ENCODE data around the gene NDUFS8.
"Not testable (repeated sequence)": the region's sequence is repeated elsewhere in the genome, so short reads cannot be mapped to it uniquely, and the experiment has no call there.

NDUFS8 gene

GRCh38 chr11:68030318-68031143 is at the start of gene NDUFS8:
Gene NDUFS8 (plus strand): TSS chr11:68030681. CDS start chr11:68032152, 1,471 bp downstream.
- peak within 1 kb of the TSS; percentile 97 for H3K4me3 ChIP-seq (ENCODE audit: low read depth, low read length)
- peak; percentile 99 for DNase-seq (ENCODE audit: low read depth)
- TF ChIP-seq, protein P1, sequence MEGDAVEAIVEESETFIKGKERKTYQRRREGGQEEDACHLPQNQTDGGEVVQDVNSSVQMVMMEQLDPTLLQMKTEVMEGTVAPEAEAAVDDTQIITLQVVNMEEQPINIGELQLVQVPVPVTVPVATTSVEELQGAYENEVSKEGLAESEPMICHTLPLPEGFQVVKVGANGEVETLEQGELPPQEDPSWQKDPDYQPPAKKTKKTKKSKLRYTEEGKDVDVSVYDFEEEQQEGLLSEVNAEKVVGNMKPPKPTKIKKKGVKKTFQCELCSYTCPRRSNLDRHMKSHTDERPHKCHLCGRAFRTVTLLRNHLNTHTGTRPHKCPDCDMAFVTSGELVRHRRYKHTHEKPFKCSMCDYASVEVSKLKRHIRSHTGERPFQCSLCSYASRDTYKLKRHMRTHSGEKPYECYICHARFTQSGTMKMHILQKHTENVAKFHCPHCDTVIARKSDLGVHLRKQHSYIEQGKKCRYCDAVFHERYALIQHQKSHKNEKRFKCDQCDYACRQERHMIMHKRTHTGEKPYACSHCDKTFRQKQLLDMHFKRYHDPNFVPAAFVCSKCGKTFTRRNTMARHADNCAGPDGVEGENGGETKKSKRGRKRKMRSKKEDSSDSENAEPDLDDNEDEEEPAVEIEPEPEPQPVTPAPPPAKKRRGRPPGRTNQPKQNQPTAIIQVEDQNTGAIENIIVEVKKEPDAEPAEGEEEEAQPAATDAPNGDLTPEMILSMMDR (conservative IDR thresholded peaks at IDR 0.05; ENCODE audit: low read depth, low read length) = no peak

- not testable (repeated sequence) for H3K4me3 ChIP-seq (ENCODE audit: low read depth, low read length); DNase-seq (ENCODE audit: low read depth)
Observed at GRCh38 chr11:67981226-67981625, 49.3 kb upstream of the NDUFS8 start.

- H3K4me3 ChIP-seq (ENCODE audit: low read depth, low read length); DNase-seq (ENCODE audit: low read depth): not testable (repeated sequence)
Observed at GRCh38 chr11:67982255-67982857, 48.1 kb upstream of the NDUFS8 start.

GRCh38 chr11:67983951-67984350 is 46.5 kb upstream of the NDUFS8 start:
- TF ChIP-seq, protein P1 (conservative IDR thresholded peaks at IDR 0.05; ENCODE audit: low read depth, low read length) = no peak
- DNase-seq (ENCODE audit: low read depth) = no peak
- H3K4me3 ChIP-seq (ENCODE audit: low read depth, low read length) = no peak overlapping the region

DNA sequence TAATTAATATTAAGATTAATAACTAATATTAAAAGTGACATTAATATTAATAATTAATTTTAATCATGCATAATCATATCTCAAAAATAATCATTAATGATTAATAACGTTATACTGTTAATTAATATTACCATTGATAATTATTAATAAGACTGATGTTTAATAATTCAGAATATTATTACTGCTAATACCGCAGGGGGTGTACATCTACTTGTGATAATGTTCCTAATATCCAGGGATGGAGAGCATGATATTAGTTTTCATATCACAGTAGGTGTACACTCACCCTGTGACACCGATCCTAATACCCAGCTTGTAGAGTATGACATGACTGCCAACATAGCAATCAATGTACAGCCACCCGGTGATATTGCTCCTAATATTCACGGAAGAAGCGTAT is 45.2 kb upstream of the NDUFS8 start:
- DNase-seq (ENCODE audit: low read depth); H3K4me3 ChIP-seq (ENCODE audit: low read depth, low read length): not testable (repeated sequence)

- not testable (repeated sequence) for H3K4me3 ChIP-seq (ENCODE audit: low read depth, low read length)
Observed at GRCh38 chr11:67990546-67991346, 39.7 kb upstream of the NDUFS8 start.

GRCh38 chr11:67991347-67992121 is 38.9 kb upstream of the NDUFS8 start:
- H3K4me3 ChIP-seq (ENCODE audit: low read depth, low read length); DNase-seq (ENCODE audit: low read depth): not testable (repeated sequence)

More at GRCh38 chr11:67990546-67991346, 39.7 kb upstream of the NDUFS8 start:
- DNase-seq (ENCODE audit: low read depth) = not testable (repeated sequence)

- DNase-seq (ENCODE audit: low read depth); H3K4me3 ChIP-seq (ENCODE audit: low read depth, low read length): not testable (repeated sequence)
- TF ChIP-seq, protein P1 (conservative IDR thresholded peaks at IDR 0.05; ENCODE audit: low read depth, low read length) = peak; percentile 59
Observed at GRCh38 chr11:67993821-67994220, 36.7 kb upstream of the NDUFS8 start.

DNA sequence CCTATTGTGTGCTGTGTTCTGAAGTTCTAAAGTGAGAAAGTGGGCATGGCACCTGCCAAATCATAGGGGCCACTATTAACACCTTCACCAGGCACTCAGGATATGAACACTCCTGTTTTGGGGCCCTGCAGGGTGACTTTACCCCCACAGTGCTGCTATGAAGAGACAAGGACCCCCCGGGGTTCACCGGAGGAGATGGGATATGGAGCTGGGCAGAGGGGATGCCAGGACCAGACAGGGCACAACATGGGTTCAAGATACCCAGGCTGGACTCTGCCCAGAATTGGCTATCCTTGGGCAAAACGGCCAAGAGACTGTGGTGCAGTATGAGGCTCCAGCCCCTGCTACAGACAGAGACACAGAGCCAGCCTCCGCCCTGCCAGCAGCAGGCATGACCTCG is 36.1 kb upstream of the NDUFS8 start:
- H3K4me3 ChIP-seq (ENCODE audit: low read depth, low read length); DNase-seq (ENCODE audit: low read depth): not testable (repeated sequence)

DNA sequence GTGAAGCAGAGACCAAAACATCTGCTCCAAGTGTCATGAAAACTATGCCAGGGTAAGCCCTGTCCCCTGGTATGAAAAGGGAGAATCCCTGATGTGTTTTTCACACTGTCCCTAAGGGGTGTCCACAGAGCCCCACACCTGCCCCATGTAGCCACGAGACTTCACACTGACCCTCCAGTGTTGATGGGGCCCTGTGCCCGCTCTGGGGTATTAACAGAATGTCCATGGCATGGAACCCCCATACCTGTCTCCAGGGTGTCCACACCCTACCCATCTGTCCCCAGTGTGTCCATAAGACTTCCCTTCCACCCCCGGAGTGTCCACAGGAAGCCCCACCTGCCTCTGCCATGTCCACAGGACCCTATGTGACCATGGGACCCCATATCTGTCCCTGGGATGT is 35.4 kb upstream of the NDUFS8 start:
- H3K4me3 ChIP-seq (ENCODE audit: low read depth, low read length); DNase-seq (ENCODE audit: low read depth): not testable (repeated sequence)

DNA sequence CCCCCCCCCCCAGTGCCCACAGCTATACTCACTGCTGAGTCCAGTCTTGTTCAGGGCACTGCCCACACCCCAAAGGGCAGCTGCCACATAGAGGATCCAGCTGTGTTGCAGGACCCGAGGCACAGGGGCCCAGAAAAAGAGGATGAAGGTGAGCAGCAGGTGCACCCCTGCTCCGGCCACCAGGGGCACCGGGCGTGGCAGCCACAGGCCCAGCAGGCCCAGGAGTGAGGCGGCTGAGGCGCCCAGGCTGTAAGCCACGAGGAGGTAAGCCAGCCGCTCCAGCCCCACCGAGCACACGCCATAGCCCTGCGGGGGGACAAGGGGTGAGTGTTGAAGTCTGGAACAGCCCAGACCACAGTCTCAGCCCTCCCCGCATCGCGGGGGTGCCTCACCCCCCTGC is 34.9 kb upstream of the NDUFS8 start:
- DNase-seq (ENCODE audit: low read depth); H3K4me3 ChIP-seq (ENCODE audit: low read depth, low read length): not testable (repeated sequence)
